ENCODE data around the gene ACOX2. TPM values are rescaled to one million over a fixed set of nuclear protein-coding genes. Genes with fewer than 3 reads are reported as not detected.
A peak's percentile ranks its signal among the peaks of the same experiment; 100 is the strongest.

Gene ACOX2
- total RNA-seq, 4 donors from 2014 or later, result 5.7 to 12.2 (median 8.5) TPM

- Histone ChIP-seq H3K27me3 (no peaks in the 10 kb centered on the region), H3K4me3 (no peak overlapping the region), H3K36me3 (no peaks in the 10 kb centered on the region), H3K9me3 (no peaks in the 10 kb centered on the region), H3K27ac (no peak overlapping the region), H3K4me1 (peaks cover 36% of the 10 kb centered on the region)
- DNase-seq (ENCODE audit: low spot score in 2 of 2), result no peak
- WGBS, result 50% methylated on average over 2 of the region's 2 CpGs
- TF ChIP-seq POLR2AphosphoS5 (IDR thresholded peaks at IDR 0.05) (no peak), CTCF (IDR thresholded peaks at IDR 0.05) (no peak), POLR2A (IDR thresholded peaks at IDR 0.05) (no peak), EP300 (IDR thresholded peaks at IDR 0.05) (no peak)
Measured at GRCh38 chr3:58488967-58489366, 48.0 kb downstream of the ACOX2 start.

DNA sequence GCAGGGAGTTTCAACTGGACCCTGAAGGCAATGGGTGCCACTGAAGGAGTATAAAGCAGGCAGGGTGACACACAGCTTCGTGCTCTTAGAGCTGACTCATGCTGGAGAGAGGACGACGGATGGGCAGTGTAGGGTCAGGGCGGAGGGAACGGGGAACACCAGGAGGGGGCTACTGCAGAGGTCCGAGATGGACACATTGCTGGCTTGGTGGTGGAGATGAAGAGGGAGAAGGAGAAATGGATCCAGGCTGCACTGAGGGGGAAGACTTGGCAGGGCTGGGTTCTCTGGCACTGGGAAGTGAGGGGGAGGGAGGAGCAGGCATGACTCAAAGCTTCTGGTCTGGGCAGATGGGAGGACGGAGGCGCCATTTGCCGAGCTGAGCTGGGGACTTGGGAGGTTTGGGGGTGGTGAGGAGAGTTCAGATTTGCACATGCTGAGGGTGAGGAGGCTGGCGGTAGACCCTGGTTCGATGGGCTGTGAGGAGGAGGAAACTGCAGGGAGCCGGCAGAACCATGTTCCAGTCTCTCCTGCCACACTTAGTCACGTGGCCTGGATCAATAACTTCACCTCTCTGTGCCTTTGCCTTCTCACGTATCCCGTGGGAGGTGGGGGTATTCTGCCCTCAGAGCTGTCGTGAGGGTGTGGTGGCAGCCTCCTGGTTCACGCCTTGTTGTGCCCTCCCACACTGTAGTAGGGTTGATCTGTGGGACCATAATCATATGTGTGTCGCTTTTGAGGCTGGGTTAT is 49.7 kb downstream of the ACOX2 start:
- no peak for TF ChIP-seq CTCF (IDR thresholded peaks at IDR 0.05)
- H3K36me3 ChIP-seq, result no peaks in the 10 kb centered on the region
- WGBS, result 58% methylated on average over 18 of the region's 18 CpGs
- no peaks in the 10 kb centered on the region for H3K27me3 ChIP-seq
- no peak overlapping the region for H3K27ac ChIP-seq
- peaks cover 21% of the 10 kb centered on the region for H3K4me1 ChIP-seq
- H3K9me3 ChIP-seq, result no peaks in the 10 kb centered on the region
- H3K4me3 ChIP-seq, result peak overlapping the region; percentile 12
- no peak for DNase-seq (ENCODE audit: low spot score in 2 of 2)

- no peaks in the 10 kb centered on the region for H3K36me3 ChIP-seq
- 84% methylated on average over 6 of the region's 6 CpGs for WGBS
Measured at GRCh38 chr3:58485801-58486435, 51.1 kb downstream of the ACOX2 start.

DNA sequence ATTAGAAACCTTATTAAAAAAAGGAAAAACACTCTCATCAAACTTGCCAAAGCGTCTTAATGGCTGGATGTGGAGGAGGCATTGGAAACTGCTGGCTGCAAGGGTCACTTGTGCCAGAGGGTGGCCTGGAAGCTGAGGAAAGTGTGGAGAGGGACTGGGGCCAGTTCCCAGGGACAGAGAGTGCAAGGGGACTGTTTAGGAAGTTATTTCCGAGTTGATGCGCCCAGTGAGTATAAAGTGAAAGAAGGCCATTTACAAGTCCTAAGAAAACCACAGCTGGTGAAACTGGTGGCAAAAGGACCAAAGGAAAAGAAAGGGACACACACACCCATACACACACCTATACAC is 52.3 kb downstream of the ACOX2 start:
- Histone ChIP-seq H3K9me3 (no peaks in the 10 kb centered on the region), H3K4me3 (no peak overlapping the region), H3K27ac (no peak overlapping the region), H3K36me3 (no peaks in the 10 kb centered on the region), H3K4me1 (peaks cover 10% of the 10 kb centered on the region), H3K27me3 (no peaks in the 10 kb centered on the region)
- no peak for DNase-seq (ENCODE audit: low spot score in 2 of 2)
- 69% methylated on average over 3 of the region's 3 CpGs for WGBS
- TF ChIP-seq POLR2AphosphoS5 (IDR thresholded peaks at IDR 0.05) (no peak), EP300 (IDR thresholded peaks at IDR 0.05) (no peak), CTCF (IDR thresholded peaks at IDR 0.05) (no peak), POLR2A (IDR thresholded peaks at IDR 0.05) (no peak)

More at GRCh38 chr3:58485801-58486435, 51.1 kb downstream of the ACOX2 start:
- DNase-seq (ENCODE audit: low spot score in 2 of 2), result no peak
- H3K4me1 ChIP-seq, result peaks cover 14% of the 10 kb centered on the region
- H3K4me3 ChIP-seq, result no peak overlapping the region
- no peak for TF ChIP-seq POLR2A (IDR thresholded peaks at IDR 0.05)
- TF ChIP-seq EP300 (IDR thresholded peaks at IDR 0.05), result no peak
- no peak for TF ChIP-seq CTCF (IDR thresholded peaks at IDR 0.05)
- no peak for TF ChIP-seq POLR2AphosphoS5 (IDR thresholded peaks at IDR 0.05)
- H3K9me3 ChIP-seq, result no peaks in the 10 kb centered on the region
- H3K27ac ChIP-seq, result no peak overlapping the region
- no peaks in the 10 kb centered on the region for H3K27me3 ChIP-seq

DNA sequence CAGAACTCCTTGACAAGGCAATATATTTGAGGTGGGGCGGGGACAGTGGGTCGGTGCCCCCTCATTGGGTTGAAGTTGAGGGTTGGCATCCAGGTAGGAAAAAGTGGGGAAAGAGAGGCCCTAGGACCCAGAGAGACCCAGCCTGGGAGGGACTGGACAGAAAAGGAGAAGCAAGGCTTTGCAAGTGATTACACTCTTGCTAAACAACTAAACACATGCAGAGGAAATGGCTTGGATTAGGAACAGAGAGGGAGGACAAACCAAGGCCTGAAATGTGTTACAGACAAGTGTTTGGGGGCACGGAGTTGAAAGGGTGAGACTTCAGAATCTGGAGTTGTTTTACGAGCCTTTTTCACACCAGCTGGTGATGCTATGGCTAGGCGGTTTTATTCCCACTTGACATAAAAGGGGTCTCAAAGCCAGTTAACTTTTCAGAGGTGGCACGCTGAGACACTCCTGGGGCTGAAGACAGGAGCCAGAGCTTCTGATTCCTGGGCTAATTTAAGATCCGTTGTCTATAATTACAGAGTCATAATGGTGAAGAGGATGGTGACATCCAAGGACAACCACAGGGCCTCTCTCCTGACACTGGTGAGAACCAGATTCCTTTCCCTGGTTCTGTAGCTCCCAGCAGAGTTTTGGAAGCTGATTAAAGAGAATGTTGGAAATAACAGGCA is 52.8 kb downstream of the ACOX2 start:
- no peak for TF ChIP-seq EP300 (IDR thresholded peaks at IDR 0.05)
- TF ChIP-seq POLR2A (IDR thresholded peaks at IDR 0.05), result no peak
- TF ChIP-seq CTCF (IDR thresholded peaks at IDR 0.05), result no peak
- TF ChIP-seq POLR2AphosphoS5 (IDR thresholded peaks at IDR 0.05), result no peak
- no peaks in the 10 kb centered on the region for H3K27me3 ChIP-seq
- no peak for DNase-seq (ENCODE audit: low spot score in 2 of 2)
- no peaks in the 10 kb centered on the region for H3K36me3 ChIP-seq
- 76% methylated on average over 7 of the region's 7 CpGs for WGBS
- peaks cover 10% of the 10 kb centered on the region for H3K4me1 ChIP-seq
- H3K27ac ChIP-seq, result no peak overlapping the region
- H3K4me3 ChIP-seq, result no peak overlapping the region
- no peaks in the 10 kb centered on the region for H3K9me3 ChIP-seq

Measured in suprapubic skin (tissue), 4 donors.